Measurements from ENCODE around the gene TMUB1. TPM values are rescaled to one million over a fixed set of nuclear protein-coding genes. Genes with fewer than 3 reads are reported as not detected.

The TMUB1 gene
- total and polyA plus RNA-seq, 9 of the 15 experiments (the other 6 are each of a cell fraction or from before 2014, with no cell fraction given), result 0.14 to 241 (median 74.1) TPM

- TF ChIP-seq HINFP (tag; conservative IDR thresholded peaks at IDR 0.05; ENCODE audit: low read depth) (no peak), RBM34 (IDR thresholded peaks at IDR 0.05; ENCODE audit: borderline replicate concordance, insufficient read depth, low read length) (no peak), ZNF212 (CRISPR knock-in tag; IDR thresholded peaks at IDR 0.05) (no peak), IRF1 (CRISPR knock-in tag; IDR thresholded peaks at IDR 0.05; ENCODE audit: borderline replicate concordance) (no peak), ZNF79 (CRISPR knock-in tag; IDR thresholded peaks at IDR 0.05; ENCODE audit: low read depth) (no peak), ZNF436 (CRISPR knock-in tag; IDR thresholded peaks at IDR 0.05) (no peak), HDAC6 (IDR thresholded peaks at IDR 0.05; ENCODE audit: low read depth, low read length) (no peak), ASH1L (IDR thresholded peaks at IDR 0.05; ENCODE audit: borderline replicate concordance, low read depth, partially characterized antibody) (no peak), PHF21A (IDR thresholded peaks at IDR 0.05; ENCODE audit: borderline replicate concordance, low read depth) (no peak), TEAD1 (CRISPR knock-in tag; IDR thresholded peaks at IDR 0.05) (no peak), SUPT5H (IDR thresholded peaks at IDR 0.05) (peak; percentile 34; the same call in 1 of the 2 replicates), EHMT2 (IDR thresholded peaks at IDR 0.05) (no peak), HMG20A (CRISPR knock-in tag; conservative IDR thresholded peaks at IDR 0.05) (no peak), CAMTA2 (CRISPR knock-in tag; conservative IDR thresholded peaks at IDR 0.05) (no peak), BRCA1 (IDR thresholded peaks at IDR 0.05) (no peak), BRCA1 (CRISPR knock-in tag; IDR thresholded peaks at IDR 0.05) (no peak), SETDB1 (IDR thresholded peaks at IDR 0.05; ENCODE audit: low read length) (no peak), THRB (CRISPR knock-in tag; conservative IDR thresholded peaks at IDR 0.05) (no peak), MCM3 (IDR thresholded peaks at IDR 0.05) (no peak), SMARCE1 (IDR thresholded peaks at IDR 0.05) (peak; percentile 37), ELK1 (CRISPR knock-in tag; IDR thresholded peaks at IDR 0.05) (no peak), ZNF740 (CRISPR knock-in tag; IDR thresholded peaks at IDR 0.05) (peak; percentile 82; the same call in 1 of the 2 replicates), ZNF740 (tag; IDR thresholded peaks at IDR 0.05) (peak in 1 of 2 experiments; percentile 72; a peak in 1 of 4 replicates), ZNF23 (CRISPR knock-in tag; IDR thresholded peaks at IDR 0.05) (no peak), EP400 (IDR thresholded peaks at IDR 0.05) (no peak)
These were observed 4.1 kb upstream of the TMUB1 start (continued) for GRCh38 chr7:151087245-151088018.

Measured in K562 (cell line).